Effector CD4-positive, alpha-beta T cell (primary cell): ENCODE measurements around the gene CCNT2.
"Not testable (repeated sequence)": the region's sequence is repeated elsewhere in the genome, so short reads cannot be mapped to it uniquely, and the experiment has no call there.

Source experiments
- DNase-seq: peaks from one replicate; pipeline ENCODE4 v3.0.0-alpha.2; 2020

CCNT2 gene

DNA sequence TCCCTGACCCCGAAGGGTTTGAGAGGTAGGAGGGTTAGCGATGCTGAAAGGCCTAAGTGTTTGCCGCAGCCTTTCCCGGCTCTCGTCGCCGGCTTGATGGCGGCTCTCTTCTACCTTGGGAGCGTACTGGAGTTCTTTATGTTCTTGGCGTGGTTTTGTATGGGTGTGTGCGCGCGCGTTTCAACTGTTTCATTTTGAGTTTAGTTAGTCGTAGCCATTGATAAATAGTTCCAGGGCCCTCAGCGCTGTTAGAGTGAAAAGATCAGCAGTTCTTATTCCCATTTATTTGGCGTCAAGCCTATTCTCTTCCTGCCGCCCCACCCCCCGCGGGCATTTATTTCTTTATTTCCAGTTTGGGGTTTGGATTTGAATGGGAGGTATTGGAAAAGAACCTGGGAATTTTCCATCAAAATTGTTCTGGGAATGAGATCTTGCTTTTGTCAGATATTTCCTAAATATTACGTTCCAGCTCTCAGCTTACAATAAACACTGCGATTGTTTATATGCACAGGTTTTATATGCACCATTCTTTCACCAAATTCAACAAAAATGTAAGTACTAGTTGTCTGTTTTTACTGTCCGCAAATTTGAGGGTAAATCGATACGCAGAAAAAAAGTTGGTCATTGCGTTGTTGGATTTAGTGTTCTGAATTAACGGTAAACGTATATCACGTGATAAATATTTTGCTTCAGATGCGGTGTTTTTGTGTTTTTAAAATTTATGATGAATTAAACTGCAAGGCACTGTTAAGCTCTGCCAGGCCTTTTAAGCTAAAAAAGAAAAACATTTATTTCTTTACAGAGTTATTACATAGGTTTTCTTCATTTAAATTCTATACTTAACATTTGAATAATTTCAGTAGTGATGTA lies 954 bp downstream of the CCNT2 start:
- DNase-seq, result peak; percentile 17

DNA sequence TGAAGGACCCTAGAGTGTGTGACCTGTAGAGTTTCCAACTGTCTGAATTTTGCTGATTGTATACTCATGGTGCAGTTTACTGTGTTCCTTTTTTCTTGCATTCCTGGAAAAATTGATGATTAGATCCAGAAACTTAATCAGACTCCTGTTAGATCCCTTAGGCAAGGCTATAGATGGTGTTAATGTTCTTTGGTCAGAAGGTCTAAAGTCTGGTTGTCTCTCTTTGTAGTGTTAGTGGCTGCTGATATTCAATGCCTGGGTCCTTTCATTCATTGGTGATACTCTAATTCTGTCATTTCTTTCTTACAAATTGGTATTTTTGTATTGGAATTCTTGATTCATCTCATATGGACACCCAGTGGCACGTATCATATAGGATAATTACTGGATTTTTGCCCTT lies 6.3 kb downstream of the CCNT2 start:
- no peak for DNase-seq

DNA sequence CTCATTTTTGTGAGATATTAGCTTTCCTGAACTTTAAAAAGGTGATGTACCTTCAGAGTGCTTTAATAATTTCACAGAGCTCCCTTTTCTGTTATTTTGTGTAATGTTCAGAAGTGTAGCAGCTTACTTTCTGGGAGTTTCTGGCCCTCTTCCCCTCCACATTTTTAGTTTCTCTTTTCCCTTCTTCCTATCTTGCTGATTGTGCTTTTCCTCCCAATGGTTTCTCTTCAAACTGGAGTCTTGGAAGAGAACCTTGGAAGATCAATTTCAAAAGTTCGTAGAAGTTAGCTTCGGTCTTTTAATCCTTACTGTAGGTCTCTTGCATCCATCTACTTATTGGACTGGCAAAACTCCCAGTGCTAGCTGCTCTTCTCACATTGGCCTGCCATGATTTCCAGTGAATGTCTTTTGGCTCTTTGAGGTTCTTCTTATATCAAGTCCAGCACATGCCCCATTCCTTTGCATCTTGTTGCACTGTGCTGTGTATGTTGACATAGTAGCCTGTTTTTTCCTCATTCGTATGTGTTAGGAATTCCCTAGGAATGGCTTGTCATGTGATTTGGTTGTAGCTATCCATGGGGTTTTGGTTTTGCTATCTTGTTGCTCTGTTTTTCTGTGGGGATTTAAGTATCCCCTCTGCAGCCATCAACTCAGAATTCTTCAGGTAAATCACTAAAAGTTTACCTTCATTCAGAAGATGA lies 7.8 kb downstream of the CCNT2 start:
- DNase-seq, result no peak

DNA sequence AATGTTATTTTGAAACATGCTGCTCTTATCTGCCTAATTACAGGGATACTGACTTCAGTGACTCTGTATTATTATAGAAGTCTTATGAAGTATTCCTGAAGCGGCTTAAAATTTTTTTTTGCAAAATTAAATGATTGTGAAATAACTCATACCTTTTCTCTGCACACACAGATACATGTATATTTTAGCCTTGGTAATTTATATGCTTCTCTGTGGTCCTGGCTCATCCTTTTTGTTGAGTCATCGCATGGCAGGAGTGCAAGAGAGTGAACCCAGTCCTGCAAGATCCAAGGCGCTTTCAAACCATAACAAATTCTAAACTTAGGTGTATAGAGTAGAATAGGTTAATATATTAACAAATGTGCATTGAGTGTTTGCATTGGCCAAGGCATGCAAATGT lies 8.6 kb downstream of the CCNT2 start:
- no peak for DNase-seq

DNA sequence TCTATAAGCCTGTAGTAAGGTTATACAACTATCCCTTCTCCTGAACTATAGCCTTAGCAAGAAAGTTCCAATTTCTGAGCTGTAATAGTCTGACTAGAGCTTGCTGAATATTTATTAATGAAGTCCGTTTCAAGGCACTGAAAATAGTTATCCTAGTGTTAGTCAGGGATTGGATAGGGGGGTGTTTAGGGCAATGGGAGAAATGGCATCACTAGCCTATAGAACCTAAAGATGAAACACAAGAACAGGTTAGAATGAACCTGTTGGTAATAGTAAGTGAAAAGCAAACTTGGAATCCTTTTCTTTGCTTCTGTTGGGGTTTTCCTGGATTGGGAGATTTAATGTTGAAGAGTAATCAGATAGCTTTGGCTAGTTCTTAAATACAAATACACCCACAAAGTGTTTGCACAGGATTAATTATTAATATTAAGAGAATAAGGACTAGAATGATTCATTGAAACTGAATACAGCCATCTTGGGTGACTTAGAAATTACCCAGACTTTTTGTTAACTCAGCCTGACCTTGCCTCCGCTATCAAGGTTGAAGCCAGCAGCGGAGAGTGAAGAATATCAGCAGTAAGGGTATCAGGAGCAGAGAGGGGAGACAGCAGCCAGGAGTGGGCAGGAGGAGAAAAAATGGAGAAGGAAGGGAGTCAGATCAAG lies 14.4 kb downstream of the CCNT2 start:
- DNase-seq, result no peak

DNA sequence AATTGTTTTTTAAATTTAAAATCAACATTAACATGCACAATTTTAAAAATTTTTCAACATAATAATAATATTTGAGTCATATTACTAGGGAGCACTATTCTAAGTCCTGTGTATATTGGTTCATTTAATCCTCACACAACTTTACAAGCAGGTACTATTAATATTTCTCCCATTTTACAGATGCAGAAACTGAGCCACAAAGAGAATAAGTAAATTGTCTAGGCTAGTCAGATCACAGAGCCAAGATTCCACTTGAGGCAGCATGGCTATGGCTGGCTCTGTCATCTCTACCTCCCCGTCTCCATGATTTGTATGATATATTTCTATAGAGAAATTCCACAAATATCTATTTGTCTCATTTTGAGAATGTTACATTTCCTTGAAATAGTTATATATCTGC lies 15.1 kb downstream of the CCNT2 start:
- no peak for DNase-seq

DNA sequence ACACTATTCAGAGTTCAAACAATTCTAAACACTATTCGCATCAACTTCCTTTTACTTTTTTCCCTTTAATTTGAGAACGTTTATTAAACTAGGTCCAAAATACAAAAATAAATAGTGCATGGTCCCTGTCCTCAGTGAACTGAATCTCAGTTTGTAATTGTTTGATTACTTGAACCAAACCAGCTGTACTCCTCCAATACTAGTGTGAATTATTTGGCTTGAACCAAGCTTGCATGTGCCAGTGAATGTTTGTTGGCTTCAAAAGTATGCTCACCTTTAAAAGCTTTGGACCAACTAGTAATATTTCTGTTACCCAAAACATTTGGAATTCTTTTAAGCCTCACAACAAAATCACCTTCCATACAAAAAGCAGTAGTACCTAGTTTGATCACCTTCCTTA lies 15.5 kb downstream of the CCNT2 start:
- no peak for DNase-seq

DNA sequence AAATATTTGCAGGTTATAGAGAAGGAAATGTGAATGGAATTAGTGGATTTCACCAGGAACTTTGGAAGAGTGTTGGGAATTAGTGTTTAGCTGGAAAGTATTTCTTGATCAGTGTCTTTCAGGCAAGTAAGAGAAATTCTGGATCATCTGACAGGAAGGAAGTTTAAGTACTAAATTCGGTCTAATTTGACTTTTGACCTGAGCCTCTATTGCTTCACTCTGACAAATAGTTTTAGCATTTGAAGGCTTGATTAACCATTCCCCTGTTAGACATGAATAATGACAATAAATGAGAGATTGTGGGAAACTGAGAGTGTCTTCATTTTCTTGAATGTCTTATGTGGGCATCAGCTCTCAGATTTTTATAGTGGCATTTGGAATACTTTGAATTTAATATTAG lies 16.0 kb downstream of the CCNT2 start:
- no peak for DNase-seq

DNA sequence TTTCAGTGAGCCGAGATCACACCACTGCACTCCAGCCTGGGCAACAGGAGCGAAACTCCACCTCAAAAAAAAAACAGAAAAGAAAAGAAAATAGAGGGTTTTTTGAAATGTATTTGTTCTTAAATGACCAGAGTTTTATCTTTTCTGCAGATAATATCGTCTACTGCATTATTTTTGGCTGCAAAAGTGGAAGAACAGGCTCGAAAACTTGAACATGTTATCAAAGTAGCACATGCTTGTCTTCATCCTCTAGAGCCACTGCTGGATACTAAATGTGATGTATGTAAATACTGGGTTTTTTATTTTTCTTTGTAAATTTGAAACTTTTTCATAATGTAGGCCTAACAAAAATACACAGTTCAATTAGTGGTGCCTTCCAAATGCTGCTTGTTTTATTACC lies 18.1 kb downstream of the CCNT2 start:
- no peak for DNase-seq

DNA sequence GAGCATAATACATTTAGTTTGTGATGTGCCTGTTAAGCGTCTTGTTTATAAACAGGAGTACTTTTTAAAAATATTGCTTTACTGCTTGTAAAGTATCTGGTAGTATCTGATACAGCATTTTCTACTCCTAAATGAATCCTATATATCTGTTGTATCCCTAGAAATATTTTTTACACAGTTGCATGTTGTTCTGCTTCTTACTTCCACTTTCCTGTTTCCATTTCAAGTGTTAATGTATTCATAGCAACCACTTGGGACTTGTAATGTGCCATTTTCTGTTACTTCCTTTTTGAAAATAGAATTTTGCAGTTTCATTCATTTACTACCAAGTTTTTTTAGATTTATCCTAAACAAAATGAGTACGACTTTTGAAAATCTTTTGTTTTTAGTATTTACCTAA lies 24.9 kb downstream of the CCNT2 start:
- no peak for DNase-seq

DNA sequence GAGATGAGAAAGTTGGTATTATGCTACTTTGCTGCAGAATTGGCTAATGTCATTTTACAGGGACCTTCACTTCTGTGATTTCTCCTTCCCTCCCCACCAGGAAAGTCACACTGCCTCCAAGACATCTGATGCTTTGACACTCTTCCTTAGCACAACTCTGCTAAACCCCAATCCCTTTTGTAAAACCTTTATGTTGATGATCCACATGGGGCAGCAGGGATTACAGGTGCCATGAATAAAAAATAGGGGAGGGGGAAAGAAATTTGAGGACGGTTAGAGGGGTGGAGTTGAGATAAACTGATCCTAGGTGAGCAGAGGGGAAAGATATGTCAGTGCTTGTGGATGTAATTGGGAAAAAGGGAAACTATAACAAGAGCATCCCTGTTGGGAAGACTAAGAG lies 26.4 kb downstream of the CCNT2 start:
- no peak for DNase-seq

DNA sequence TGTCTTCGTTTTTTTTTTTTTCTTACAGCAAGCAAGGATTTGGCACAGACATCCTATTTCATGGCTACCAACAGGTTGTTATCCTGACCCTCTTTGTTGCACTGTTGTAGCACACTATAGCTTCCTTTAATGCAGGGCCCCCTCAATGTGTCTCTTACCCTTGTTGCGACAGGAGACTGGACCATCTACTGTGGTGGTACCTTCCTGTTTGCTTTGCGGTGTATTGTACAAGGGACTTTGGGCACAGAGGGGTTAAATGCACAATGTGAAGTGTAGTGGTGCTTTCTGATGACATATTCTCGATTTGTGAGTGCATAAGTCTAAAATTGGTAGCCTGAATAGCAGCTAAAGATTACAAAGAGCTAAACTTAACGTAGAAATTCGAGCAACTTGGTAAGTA lies 27.5 kb downstream of the CCNT2 start:
- DNase-seq, result no peak

DNA sequence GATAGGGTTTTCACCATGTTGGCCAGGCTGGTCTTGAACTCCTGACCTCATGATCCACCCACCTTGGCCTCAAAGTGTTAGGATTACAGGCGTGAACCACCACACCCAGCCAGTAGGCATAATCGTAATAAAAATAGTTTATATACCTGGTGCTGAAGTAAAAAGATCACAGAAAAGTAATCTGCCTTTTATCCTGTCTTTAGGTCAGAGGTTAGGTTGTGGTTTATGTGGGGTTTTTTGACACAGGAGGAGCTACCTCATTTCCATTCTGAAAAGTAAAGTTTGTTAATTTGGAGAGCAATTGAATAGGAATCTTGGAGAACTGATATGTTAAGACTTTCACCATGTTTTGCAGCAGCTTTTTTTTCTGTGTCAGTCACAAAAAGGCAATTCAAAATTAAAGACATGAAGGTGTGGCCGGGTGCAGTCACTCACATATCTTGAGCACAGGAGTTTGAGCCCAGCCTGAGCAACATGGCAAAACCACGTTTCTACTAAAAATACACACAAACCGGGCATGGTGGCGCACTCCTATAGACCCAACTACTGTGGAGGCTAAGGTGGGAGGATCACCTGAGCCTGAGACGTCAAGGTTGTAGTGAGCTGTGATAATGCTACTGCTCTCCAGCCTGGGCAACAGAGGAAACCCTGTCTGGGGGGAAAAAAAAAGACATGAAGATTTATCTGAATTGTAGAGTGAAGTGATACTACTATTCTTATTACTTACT lies 31.5 kb downstream of the CCNT2 start:
- no peak for DNase-seq

DNA sequence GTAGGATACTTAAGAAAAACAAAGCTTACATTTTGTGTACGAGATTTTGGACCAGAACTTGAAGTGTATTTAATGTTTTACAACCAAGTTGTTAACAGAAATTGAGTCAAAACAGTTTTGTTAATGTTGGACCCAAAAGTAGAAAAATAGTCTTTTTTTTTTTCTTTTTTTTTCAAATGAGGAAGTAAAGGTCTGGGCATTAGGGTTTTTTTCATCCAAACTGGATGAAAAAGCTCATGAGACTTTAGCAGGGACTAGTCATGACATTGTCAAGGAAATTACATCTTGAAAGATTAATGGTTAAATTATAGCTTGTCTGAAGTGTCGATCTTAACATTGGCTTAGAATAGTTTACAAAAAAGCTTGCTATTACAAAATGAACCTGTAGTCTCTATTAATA lies 32.3 kb downstream of the CCNT2 start:
- DNase-seq, result no peak

DNA sequence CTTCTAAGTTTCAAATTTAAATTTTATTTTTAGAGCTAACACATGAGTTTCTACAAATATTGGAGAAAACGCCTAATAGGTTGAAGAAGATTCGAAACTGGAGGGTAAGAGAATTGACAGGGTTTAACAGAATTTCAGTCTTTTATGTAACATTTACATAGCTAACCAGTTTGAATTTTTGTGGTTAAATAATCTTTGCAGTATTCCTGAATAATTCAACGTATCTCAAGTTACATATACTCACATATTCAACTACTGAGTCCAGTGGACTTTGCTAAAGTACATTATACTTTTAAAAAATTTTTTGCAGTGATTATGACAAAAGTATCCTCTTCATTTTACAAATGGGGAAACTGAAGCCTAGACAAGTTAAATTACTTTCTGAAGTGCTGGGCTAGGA lies 34.0 kb downstream of the CCNT2 start:
- no peak for DNase-seq

DNA sequence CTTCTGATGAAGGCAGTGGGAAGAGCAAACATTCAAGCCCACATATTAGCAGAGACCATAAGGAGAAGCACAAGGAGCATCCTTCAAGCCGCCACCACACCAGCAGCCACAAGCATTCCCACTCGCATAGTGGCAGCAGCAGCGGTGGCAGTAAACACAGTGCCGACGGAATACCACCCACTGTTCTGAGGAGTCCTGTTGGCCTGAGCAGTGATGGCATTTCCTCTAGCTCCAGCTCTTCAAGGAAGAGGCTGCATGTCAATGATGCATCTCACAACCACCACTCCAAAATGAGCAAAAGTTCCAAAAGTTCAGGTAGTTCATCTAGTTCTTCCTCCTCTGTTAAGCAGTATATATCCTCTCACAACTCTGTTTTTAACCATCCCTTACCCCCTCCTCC lies 35.4 kb downstream of the CCNT2 start:
- no peak for DNase-seq

DNA sequence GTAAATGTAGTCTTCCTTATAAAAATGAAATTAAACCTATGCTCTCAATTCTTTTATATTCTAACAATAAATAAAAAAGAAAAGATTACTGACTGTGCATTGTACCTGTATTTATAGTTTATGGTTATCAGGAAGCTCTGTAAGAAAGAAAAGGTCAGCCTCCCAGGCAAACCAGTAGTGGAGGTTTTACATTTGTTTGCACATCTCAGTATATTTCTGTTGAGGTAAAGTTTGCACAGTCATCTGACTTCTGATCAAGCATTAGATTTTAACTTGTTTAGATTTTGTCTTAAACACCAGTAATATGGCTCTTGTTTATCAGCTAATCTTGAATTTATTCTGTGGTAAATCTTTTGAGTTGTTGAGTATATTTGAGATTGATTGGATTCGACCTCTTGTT lies 37.1 kb downstream of the CCNT2 start:
- no peak for DNase-seq

DNA sequence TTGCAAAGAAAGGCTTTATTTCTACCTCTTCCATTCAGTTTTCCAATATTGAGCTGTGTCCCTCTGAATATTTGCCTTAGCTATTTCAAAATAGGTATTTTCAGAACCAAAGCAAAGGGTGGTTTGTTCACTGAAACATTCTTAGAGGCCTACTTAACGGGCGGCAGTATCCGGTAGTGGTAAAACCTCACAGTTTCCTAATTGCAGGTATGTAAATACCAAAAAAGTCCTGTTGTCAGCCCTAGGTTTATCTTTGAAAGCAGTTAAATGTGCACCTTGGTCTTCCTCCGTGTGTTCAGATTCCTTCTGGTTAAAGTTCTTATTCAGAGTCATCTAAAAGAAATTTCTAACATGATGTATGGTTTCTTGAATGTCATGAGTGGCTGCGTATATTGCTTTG lies 38.9 kb downstream of the CCNT2 start:
- no peak for DNase-seq

DNA sequence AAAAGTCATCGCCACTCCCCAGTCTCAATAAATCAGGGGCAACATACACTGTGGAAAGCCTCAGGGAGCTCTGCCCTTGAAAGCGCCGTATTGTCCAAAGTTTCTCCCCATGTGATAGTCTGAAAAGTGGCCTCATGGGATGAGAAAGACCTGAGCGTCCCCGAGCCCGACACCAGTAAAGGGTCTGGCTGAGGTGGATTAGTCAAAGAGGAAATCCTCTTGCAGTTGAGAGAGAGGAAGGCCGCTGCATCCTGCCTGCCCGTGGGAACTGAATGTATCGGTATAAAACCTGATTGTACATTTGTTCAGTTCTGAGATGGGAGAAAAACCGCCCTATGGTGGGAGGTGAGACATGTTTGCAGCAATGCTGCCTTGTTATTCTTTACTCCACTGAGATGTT lies 48.5 kb downstream of the CCNT2 start:
- not testable (repeated sequence) for DNase-seq

DNA sequence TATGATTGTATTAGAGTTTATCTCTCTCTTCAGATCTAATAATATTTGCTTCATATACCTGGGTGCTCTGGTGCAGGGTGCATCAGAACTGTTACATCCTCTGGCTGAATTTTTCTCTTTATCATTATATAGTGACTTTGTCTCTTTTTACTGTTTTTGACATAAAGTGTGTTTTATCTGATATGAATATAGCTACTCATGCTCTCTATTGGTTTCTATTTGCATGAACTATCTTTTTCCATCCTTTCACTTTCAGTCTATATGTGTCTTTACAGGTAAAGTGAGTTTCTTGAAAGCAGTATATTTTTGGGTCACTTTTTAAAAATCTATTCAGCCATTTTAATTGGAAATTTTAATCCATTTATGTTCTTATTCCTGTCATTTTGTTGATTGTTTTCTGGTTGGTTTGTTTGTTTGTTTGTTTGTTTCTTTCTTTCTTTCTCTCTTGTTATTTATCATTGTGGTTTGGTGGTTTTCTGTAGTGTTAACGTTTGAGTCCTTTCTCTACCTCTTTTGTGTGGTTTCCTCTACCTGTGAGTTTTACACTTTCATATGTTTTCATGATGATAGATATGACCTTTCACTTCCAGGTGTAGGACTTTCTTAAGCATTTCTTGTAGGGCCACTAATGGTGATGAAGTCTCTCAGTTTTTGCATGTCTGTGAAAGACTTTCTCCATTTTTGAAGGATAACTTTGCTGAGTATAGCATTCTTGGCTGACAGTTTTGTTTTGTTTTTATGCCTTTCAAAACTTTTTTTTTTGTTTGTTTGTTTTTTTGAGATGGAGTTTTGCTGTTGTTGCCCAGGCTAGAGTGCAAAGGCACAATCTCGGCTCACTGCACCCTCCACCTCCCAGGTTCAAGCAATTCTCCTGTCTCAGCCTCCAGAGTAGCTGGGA lies 54.9 kb downstream of the CCNT2 start:
- DNase-seq, result no peak

DNA sequence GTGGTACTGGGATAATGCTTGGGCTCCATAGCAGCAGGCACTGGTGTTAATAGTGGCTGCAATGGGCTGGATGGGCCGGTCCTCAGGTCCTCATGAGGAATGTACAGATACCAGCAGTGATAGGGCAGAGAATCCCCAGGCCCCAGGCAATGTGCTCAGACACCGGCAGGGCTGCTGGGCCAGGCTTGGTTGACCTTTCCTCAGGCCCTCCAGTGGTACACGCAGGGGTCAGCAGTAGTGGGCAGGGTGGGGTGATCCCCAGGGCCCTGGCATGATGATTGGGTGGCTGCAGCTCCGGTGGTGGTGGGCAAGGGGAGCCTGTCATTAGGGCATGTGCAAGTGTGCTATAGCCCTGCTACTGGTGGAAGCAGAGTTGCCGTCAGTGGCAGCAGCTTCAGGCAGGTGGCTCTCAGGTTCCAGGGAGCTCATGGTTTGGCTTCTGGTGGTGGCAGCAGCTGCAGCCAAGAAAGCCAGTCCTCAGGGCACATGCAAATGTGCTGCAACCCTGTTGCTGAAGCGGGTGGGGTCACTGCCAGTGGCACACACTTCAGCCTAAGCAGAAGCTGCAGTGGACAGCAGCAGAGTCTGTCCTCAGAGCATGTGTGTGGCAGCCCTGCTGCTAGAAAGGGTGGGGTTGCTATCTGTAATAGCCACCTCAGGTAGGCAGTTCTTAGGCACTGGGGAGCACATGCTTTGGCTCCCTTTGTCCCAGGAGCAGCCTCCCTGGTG lies 56.8 kb downstream of the CCNT2 start:
- DNase-seq, result no peak
